ENCODE measurements around the gene TMEM204.
A peak's percentile ranks its signal among the peaks of the same experiment; 100 is the strongest.

The TMEM204 gene

DNA sequence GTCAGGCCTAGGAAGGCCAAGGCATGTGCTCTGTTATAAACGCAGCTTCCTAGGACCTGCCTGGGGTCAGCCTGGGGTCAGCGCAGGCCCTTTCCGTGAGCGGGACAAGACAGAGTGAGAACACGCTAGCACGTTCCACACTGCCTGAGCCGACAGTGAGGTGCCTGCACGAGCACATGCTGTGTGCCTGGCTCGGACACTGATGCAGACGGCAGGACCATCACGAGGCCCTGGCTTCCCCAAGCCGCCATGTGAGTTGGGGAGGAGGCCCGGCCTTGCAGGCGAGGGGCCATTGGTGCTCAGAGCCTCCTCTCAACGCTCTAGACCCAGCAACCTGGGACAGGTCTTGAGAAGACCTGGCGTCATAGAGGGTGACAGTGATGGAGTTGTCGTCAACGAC, 9.1 kb downstream of the TMEM204 start:
- ATAC-seq = no peak
- TF ChIP-seq ZC3H10 (CRISPR knock-in tag; IDR thresholded peaks at IDR 0.05) = no peak
- TF ChIP-seq SNAI2 (CRISPR knock-in tag; IDR thresholded peaks at IDR 0.05) = no peak
- TF ChIP-seq PPARA (CRISPR knock-in tag; IDR thresholded peaks at IDR 0.05; ENCODE audit: borderline replicate concordance) = no peak
- no peak for TF ChIP-seq TCF4 (CRISPR knock-in tag; IDR thresholded peaks at IDR 0.05; ENCODE audit: borderline replicate concordance)
- TF ChIP-seq TOX (CRISPR knock-in tag; IDR thresholded peaks at IDR 0.05; ENCODE audit: borderline replicate concordance) = no peak
- no peak for TF ChIP-seq ZFP30 (CRISPR knock-in tag; IDR thresholded peaks at IDR 0.05)
- no peak for TF ChIP-seq ZFP3 (CRISPR knock-in tag; IDR thresholded peaks at IDR 0.05)
- no peak for TF ChIP-seq ZNF8 (CRISPR knock-in tag; IDR thresholded peaks at IDR 0.05)
- TF ChIP-seq, protein P1, sequence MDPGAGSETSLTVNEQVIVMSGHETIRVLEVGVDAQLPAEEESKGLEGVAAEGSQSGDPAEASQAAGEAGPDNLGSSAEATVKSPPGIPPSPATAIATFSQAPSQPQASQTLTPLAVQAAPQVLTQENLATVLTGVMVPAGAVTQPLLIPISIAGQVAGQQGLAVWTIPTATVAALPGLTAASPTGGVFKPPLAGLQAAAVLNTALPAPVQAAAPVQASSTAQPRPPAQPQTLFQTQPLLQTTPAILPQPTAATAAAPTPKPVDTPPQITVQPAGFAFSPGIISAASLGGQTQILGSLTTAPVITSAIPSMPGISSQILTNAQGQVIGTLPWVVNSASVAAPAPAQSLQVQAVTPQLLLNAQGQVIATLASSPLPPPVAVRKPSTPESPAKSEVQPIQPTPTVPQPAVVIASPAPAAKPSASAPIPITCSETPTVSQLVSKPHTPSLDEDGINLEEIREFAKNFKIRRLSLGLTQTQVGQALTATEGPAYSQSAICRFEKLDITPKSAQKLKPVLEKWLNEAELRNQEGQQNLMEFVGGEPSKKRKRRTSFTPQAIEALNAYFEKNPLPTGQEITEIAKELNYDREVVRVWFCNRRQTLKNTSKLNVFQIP (CRISPR knock-in tag; IDR thresholded peaks at IDR 0.05; ENCODE audit: borderline replicate concordance, low read depth) = no peak
- TF ChIP-seq PATZ1 (CRISPR knock-in tag; IDR thresholded peaks at IDR 0.05; ENCODE audit: borderline replicate concordance) = no peak
- no peak for TF ChIP-seq CSRNP3 (CRISPR knock-in tag; IDR thresholded peaks at IDR 0.05)
- no peak for TF ChIP-seq ISL1 (CRISPR knock-in tag; IDR thresholded peaks at IDR 0.05)
- TF ChIP-seq ESRRG (CRISPR knock-in tag; IDR thresholded peaks at IDR 0.05) = no peak
- TF ChIP-seq GLIS3 (CRISPR knock-in tag; IDR thresholded peaks at IDR 0.05) = no peak

GRCh38 chr16:1543085-1543896, 9.8 kb downstream of the TMEM204 start:
- TF ChIP-seq, protein P2, sequence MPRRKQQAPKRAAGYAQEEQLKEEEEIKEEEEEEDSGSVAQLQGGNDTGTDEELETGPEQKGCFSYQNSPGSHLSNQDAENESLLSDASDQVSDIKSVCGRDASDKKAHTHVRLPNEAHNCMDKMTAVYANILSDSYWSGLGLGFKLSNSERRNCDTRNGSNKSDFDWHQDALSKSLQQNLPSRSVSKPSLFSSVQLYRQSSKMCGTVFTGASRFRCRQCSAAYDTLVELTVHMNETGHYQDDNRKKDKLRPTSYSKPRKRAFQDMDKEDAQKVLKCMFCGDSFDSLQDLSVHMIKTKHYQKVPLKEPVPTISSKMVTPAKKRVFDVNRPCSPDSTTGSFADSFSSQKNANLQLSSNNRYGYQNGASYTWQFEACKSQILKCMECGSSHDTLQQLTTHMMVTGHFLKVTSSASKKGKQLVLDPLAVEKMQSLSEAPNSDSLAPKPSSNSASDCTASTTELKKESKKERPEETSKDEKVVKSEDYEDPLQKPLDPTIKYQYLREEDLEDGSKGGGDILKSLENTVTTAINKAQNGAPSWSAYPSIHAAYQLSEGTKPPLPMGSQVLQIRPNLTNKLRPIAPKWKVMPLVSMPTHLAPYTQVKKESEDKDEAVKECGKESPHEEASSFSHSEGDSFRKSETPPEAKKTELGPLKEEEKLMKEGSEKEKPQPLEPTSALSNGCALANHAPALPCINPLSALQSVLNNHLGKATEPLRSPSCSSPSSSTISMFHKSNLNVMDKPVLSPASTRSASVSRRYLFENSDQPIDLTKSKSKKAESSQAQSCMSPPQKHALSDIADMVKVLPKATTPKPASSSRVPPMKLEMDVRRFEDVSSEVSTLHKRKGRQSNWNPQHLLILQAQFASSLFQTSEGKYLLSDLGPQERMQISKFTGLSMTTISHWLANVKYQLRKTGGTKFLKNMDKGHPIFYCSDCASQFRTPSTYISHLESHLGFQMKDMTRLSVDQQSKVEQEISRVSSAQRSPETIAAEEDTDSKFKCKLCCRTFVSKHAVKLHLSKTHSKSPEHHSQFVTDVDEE (CRISPR knock-in tag; IDR thresholded peaks at IDR 0.05) = no peak
- TF ChIP-seq ZC3H10 (CRISPR knock-in tag; IDR thresholded peaks at IDR 0.05) (no peak), TOX (CRISPR knock-in tag; IDR thresholded peaks at IDR 0.05; ENCODE audit: borderline replicate concordance) (no peak), GLIS3 (CRISPR knock-in tag; IDR thresholded peaks at IDR 0.05) (no peak), ZFP3 (CRISPR knock-in tag; IDR thresholded peaks at IDR 0.05) (no peak), PATZ1 (CRISPR knock-in tag; IDR thresholded peaks at IDR 0.05; ENCODE audit: borderline replicate concordance) (no peak), SNAI2 (CRISPR knock-in tag; IDR thresholded peaks at IDR 0.05) (no peak), TCF4 (CRISPR knock-in tag; IDR thresholded peaks at IDR 0.05; ENCODE audit: borderline replicate concordance) (no peak), ZNF565 (CRISPR knock-in tag; conservative IDR thresholded peaks at IDR 0.05; ENCODE audit: low read depth) (no peak), ZNF8 (CRISPR knock-in tag; IDR thresholded peaks at IDR 0.05) (no peak), ZFP30 (CRISPR knock-in tag; IDR thresholded peaks at IDR 0.05) (no peak)
- TF ChIP-seq, protein P1 (CRISPR knock-in tag; IDR thresholded peaks at IDR 0.05; ENCODE audit: borderline replicate concordance, low read depth) = no peak
- ATAC-seq = peak; percentile 84
